ENCODE data around the gene NFE2L2.
"Not testable (repeated sequence)": the region's sequence is repeated elsewhere in the genome, so short reads cannot be mapped to it uniquely, and the experiment has no call there.

Gene NFE2L2

DNA sequence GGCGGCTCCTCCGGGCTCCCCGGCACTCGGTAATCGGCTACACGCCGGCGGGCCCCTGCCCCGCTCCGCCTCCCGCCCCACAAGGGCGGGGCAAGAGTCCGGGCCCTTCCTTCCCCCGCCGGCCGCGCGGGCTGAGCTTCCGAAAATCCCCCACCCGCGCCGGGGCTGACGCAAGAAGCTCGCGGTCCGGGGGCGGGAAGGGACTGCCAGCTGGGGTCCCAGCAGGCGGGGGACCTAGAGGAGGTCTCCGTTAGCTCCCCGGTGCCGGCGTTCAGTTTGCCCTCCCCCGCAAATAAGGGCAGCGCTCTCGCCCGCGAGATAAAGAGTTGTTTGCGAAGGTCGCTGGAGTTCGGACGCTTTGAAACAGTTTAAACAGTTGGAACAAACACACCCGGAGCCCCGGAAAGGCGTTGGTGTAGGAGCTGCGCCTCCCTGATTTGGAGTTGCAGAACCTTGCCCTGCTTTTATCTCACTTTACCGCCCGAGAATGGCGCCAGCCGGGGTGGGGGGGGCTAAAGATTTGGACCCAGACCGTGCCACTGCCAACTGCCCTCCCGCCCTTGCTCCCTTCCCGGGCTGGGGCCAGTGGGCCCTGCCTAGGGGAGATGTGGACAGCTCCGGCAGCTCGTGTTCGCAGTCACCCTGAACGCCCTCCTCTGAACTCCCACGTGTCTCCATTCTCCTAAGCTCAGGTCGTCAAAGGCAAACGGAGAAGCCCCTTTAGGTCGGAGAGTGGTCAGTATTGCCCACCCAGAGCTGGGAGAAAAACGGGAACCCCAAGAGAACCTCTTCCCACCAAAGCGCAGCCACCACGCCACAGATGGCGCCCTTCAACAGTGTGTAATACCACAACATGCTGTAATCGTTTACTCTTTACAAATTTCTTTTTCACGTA is at the start of gene NFE2L2:
Gene NFE2L2, minus strand, starts transcription at position 35 of the 895 bp plus-strand sequence. CDS start 151 bp downstream, outside the sequence.
- peak; percentile 84 to 88 for DNase-seq (ENCODE audit: low read depth in 2 of 2, low spot score in 1 of 2)

DNA sequence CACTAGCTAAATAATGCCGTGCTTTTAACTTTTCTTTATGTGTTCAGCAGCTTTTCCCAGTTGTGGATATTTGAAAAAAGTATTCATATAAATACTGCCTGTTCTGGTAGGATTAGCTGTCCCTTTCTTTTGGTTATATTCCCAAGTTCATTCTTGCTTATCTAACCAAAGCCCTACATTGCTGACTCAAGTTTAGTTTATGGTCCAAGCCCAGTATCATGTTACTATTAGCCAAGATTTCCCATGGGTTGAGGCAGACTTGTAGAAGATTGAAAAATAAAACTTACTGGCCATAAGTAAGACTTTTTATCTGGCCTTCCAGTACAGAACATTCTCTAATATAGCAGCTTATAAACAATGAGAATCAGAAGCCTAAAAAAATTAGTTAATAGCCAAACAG is 49.7 kb upstream of the NFE2L2 start:
- DNase-seq (ENCODE audit: low read depth in 2 of 2, low spot score in 1 of 2), result no peak

DNA sequence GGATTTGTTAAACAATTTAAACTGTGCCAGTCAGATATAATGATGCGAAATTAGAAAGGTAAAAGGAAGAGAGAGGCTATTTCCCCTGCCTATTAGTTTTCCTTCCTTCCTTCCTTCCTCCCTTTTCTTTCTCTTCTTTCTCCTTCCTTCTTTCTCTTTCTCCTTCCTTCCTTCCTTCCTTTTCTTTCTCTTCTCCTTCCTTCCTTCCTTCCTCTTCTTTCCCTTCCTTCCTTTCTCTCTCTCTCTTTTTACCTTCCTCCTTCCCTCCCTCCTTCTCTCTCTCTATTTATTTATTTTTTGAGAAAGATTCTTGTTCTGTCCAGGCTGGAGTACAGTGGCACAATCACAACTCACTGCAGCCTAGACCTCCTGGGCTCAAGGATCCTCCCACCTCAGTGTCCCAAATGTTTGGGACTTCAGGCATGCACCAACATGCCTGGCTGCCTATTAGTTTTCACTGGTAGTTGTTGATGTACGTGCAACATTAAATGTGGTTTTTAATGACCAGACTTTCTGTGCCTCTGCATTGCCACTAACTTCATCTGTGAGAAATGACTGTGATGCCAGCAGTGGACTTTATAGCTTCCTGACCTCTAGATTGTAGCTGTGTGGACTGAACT is 48.7 kb upstream of the NFE2L2 start:
- no peak for DNase-seq (ENCODE audit: low read depth in 2 of 2, low spot score in 1 of 2)

- no peak for DNase-seq (ENCODE audit: low read depth in 2 of 2, low spot score in 1 of 2)
These were observed 48.0 kb upstream of the NFE2L2 start for GRCh38 chr2:177312562-177312961.

DNA sequence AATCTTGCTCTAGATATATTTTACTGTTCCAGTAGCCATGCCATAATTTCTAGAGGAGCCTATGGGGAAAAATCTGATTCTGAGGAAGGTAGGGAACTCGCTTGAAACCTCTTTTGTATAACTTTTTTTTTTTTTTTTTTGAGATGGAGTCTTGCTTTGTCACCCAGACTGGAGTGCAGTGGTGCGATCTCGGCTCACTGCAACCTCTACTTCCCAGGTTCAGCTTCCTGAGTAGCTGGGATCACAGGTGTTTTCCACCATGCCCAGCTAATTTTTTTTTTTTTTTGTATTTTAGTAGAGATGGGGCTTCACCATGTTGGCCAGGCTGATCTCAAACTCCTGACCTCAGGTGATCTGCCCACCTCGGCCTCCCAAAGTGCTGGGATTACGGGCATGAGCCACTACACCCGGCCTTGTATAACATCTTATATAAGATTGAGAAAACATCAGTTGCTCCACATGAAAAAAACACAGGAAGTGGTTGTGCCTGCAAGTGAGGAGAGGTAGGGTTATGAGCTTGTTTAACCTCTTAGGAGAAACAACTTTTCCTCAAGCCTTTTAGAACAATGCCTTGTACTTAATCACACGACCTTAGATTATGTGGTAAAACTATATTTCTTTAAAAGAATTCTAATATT is 45.3 kb upstream of the NFE2L2 start:
- not testable (repeated sequence) for DNase-seq (ENCODE audit: low read depth in 2 of 2, low spot score in 1 of 2)

DNA sequence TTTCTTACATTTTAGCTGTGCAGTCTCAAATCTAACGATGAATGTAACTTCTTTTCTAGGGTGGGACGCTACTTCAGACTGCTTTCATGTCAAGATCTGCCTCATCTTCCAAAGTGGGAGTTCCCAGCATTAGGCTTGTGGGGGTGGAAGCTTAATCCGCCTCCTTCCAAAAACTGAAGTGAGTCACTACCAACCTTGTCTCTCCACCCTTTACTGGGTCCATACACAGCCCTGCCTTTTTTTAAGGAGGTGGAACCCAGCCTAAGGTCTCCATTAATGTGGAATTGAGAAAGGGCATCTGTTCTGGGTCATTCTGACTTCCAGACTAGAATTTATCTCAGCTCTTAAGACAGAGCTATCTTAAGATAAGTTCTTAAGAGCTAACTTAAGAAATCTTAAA is 42.0 kb upstream of the NFE2L2 start:
- DNase-seq (ENCODE audit: low read depth in 2 of 2, low spot score in 1 of 2), result no peak

- DNase-seq (ENCODE audit: low read depth in 2 of 2, low spot score in 1 of 2), result no peak
These were observed 39.4 kb upstream of the NFE2L2 start for GRCh38 chr2:177303939-177304338.

DNA sequence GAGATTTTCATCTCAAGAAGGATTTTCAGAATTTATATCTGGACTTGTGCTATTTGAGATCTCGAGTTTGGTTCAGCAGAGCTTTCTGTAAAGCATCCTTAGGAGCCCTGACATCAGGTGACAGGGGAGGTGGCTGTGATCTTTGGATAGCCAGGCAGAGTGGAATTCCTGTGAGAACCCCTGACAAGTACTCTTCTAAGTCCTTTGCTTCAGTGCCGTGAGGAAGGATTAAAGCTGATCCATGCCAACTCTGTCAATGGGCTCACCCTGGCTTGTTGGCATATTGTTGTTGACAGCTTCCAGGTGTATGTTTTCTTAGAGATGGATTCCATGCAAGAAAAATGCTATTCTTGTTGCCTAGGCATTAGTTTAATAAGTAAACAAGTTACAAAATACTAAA is 38.0 kb upstream of the NFE2L2 start:
- no peak for DNase-seq (ENCODE audit: low read depth in 2 of 2, low spot score in 1 of 2)

GRCh38 chr2:177298191-177298590 is 33.7 kb upstream of the NFE2L2 start:
- no peak for DNase-seq (ENCODE audit: low read depth in 2 of 2, low spot score in 1 of 2)

- no peak for DNase-seq (ENCODE audit: low read depth in 2 of 2, low spot score in 1 of 2)
These were observed 31.5 kb upstream of the NFE2L2 start for GRCh38 chr2:177296040-177296439.

DNA sequence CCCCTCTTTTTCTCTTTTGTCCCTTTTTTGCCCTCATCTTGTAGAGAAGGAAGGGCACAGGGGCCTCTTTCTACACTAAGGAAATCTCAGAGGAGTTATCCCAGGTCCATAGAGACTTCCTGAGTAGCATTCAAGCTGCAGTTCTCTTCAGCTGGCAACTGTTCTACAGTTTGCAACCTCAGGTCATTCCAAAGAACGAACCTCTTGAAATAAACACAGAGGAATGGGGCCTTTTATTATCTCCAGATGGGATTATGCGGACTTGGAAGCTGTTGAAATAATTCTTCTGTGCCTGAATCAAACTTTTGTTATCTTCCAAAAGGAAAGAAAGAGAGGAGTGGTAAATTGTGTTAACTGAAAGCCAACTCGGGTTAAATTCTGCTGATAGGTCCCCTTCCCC is 31.0 kb upstream of the NFE2L2 start:
- DNase-seq (ENCODE audit: low read depth in 2 of 2, low spot score in 1 of 2), result no peak

GRCh38 chr2:177291701-177292100 is 27.2 kb upstream of the NFE2L2 start:
- DNase-seq (ENCODE audit: low read depth in 2 of 2, low spot score in 1 of 2), result no peak

DNA sequence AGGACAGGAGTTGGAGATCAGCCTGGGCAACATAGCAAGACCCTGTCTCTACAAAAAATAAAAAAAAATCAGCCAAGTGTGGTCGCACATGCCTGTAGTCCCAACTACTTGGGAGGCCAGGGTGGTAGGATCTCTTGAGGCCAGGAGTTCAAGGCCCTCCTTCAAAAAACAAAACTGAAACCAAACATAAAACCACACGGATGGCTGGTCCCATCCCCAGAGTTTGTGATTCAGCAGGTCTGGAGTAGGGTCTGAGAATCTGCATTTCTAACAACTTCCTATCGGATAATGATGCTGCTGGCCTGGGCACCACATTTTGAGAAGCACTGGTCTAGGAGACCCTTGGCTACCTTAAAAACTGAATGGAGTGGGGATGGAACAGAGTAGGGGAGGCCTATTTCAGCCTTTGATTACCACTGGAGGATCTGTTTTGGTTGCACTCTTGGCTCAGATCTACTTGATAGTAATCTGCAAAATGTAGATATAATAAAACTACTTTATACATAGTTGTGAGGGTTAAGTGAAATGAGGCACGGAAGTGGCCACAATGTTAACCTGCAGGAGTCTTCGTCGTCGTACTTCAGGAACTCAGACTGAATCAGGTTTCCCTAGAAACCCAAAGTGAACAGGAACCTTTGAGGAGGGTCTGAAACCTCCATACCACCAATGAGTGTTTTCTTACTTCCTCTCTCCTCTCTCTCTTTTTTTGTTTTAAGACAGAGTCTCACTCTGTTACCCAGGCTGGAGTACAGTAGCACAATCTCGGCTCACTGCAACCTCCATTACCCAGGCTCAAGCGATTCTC is 25.5 kb upstream of the NFE2L2 start:
- DNase-seq (ENCODE audit: low read depth in 2 of 2, low spot score in 1 of 2), result no peak

DNA sequence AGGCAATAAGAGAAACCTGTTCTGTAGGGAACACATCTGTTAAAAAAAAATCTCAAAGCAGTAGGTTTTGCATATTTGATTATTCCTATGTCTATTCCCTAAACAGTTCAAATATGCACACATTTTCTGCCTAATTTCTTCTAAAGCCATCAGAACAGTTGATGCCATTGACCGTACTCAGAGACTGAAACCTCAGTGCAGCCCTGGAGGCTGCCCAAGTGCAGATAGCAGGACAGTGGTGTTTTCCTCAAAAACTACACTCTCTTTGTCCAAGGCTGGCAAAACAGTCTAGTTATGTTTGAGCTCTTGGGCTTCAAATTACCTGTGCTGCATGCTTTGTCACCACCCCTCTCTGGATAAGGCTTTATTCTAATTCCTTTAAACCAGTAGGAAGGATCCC is 23.3 kb upstream of the NFE2L2 start:
- no peak for DNase-seq (ENCODE audit: low read depth in 2 of 2, low spot score in 1 of 2)

DNA sequence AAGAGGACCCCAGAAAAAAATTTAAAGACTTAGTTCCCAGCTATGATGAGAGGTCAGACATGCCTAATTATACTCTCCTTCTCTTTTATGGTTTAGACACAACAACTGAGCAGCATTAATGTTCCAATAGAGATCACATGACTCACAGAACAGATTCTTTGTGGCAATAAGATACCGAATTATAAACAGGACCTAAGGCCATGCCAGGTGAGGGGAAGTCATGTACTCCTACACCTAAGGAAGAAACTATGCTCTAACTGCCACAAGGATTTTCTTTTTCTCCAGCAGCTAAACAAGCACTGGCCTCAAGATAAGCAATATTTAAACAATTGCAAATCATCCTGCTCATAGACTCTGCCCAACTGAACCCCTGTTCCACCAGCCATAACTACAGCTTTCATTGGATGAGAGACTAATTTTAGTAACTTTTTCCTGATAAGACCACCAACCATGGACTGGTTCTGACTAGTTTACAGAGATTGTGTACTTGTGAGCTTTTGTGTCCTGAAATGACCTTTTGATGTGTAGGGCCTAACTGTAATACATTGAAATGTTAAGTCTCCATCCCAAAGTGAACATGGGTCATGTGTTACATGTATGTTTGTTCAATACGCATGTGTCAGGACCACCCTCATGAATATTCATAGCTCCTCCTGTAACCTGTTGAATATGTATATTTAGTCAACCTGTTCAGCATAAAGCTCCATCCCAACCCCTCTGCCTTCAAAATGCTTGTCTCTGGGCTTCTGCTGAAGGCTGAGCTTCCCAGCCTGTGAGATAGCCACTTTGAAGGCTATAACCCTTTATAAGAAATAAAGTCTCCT is 21.6 kb upstream of the NFE2L2 start:
- no peak for DNase-seq (ENCODE audit: low read depth in 2 of 2, low spot score in 1 of 2)

GRCh38 chr2:177284531-177284930 is 20.0 kb upstream of the NFE2L2 start:
- DNase-seq (ENCODE audit: low read depth in 2 of 2, low spot score in 1 of 2), result no peak

DNA sequence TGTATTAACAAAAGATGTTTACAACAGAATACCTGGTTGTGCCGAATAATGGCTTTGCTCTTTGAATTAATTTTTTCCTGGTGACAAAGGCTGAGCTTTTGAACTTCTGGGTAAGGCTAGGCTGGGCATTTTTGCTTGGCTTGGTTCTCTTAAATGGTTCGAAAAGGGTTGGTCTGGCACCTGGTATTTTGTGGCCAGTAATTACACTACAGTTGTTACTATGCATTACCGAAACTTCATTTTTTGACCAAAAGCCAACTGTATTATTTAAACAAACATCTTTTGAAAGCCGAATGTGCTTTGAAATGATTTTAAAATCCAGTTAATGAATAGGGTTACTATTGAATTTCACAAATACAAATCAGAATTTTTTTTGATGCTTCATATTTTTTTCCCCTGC is 19.4 kb upstream of the NFE2L2 start:
- DNase-seq (ENCODE audit: low read depth in 2 of 2, low spot score in 1 of 2), result no peak

GRCh38 chr2:177282787-177283572 is 18.5 kb upstream of the NFE2L2 start:
- no peak for DNase-seq (ENCODE audit: low read depth in 2 of 2, low spot score in 1 of 2)

GRCh38 chr2:177282181-177282641 is 17.7 kb upstream of the NFE2L2 start:
- DNase-seq (ENCODE audit: low read depth in 2 of 2, low spot score in 1 of 2), result no peak
